HepG2 (cell line): ENCODE results near the gene YIPF3. TPM values are rescaled to one million over a fixed set of nuclear protein-coding genes. Genes with fewer than 3 reads are reported as not detected.
A peak's percentile ranks its signal among the peaks of the same experiment; 100 is the strongest.

ENCODE experiments used
- ATAC-seq: fragments of 200-7000 bp; cut with Tn5 transposase; 3 replicates; pipeline ENCODE4 v1.9.1; 2020; ENCODE audit warnings: mild to moderate bottlenecking, moderate library complexity
- BruUV-seq: library from RNA; stranded (reverse); fragments of 400-500 nt; replicated peaks from 2 replicates; lab custom pipeline; 2021; lab: Mats Ljungman, UMichigan
- CTCF ChIA-PET: fragments of 300-600 bp; formaldehyde crosslinking; extraction: SDS; loops from one replicate; lab custom pipeline; 2021; ENCODE audit warnings: low total read pairs, inconsistent platforms, low intra/inter-chr PET ratio; lab: Yijun Ruan, JAX
- POLR2A ChIA-PET: fragments of 350-600 bp; sonication (Branson Sonifier 250); formaldehyde crosslinking; loops from one replicate; lab custom pipeline; 2020; ENCODE audit warnings: antibody characterized with exemption, inconsistent platforms; lab: Yijun Ruan, JAX
- DNase-seq: peaks from one replicate; pipeline ENCODE4 v3.0.0-alpha.2; 2015; ENCODE audit warnings: low spot score
- FAIRE-seq: peaks from 3 replicates; lab custom pipeline; 2011; peaks lifted over from hg19 to GRCh38; lab: Jason Lieb, UNC
- H2AFZ ChIP-seq: one replicate; pipeline ENCODE4 v1.6.1; 2011; ENCODE audit warnings: low read length, inconsistent platforms
- H3K27ac ChIP-seq: fragments of 300-600 bp; 3 replicates; pipeline ENCODE4 v1.8.0; 2011; ENCODE audit warnings: mixed run types, mild to moderate bottlenecking, mixed read lengths, low read length, inconsistent platforms; ENCODE audit not compliant: insufficient read depth; ENCODE audit errors: extremely low read length
- H3K27me3 ChIP-seq, 2 experiments: fragments of 200-600 bp in 1 of 2; 2 replicates in 1 of 2; 3 replicates in 1 of 2; pipeline versions ENCODE4 v1.6.0 to v1.8.0; 2011; ENCODE audit warnings: low read length in 2 of 2, mild to moderate bottlenecking in 2 of 2, moderate library complexity in 2 of 2, inconsistent platforms in 1 of 2; ENCODE audit not compliant: insufficient read depth in 2 of 2, control insufficient read depth in 1 of 2
- H3K36me3 ChIP-seq, 2 experiments: fragments of 200-600 bp in 1 of 2; replicated peaks in 1 of 2; 2 replicates in 1 of 2; 3 replicates in 1 of 2; pipeline versions ENCODE4 v1.5.1 to v1.8.0; 2011; ENCODE audit warnings: low read length in 2 of 2, inconsistent platforms in 1 of 2; ENCODE audit not compliant: insufficient read depth in 2 of 2, control insufficient read depth in 1 of 2
- H3K4me1 ChIP-seq: 2 replicates; pipeline ENCODE4 v1.5.1; 2012; ENCODE audit warnings: low read length, inconsistent platforms; ENCODE audit not compliant: insufficient read depth
- H3K4me2 ChIP-seq: 2 replicates; pipeline ENCODE4 v1.6.0; 2011; ENCODE audit warnings: low read depth, low read length, inconsistent platforms
- H3K4me3 ChIP-seq, 3 experiments: fragments of 200-600 bp in 1 of 3; sonication (generic), shearing (Covaris generic) in 1 of 3; replicated peaks in 1 of 3; 2 replicates each; pipeline ENCODE4 v1.5.1; 2011 to 2016; ENCODE audit warnings: low read length in 3 of 3, inconsistent platforms in 2 of 3, low read depth in 2 of 3, mild to moderate bottlenecking in 2 of 3, control low read depth in 1 of 3, mixed read lengths in 1 of 3; ENCODE audit not compliant: insufficient read depth in 1 of 3
- H3K79me2 ChIP-seq: one replicate; pipeline ENCODE4 v1.6.1; 2011; ENCODE audit warnings: low read length, inconsistent platforms; ENCODE audit not compliant: insufficient read depth
- H3K9ac ChIP-seq: 2 replicates; pipeline ENCODE4 v1.6.0; 2011; ENCODE audit warnings: mild to moderate bottlenecking, low read depth, low read length, inconsistent platforms; ENCODE audit not compliant: insufficient read depth
- H3K9me3 ChIP-seq: 2 replicates; pipeline ENCODE4 v1.5.1; 2012; ENCODE audit warnings: mild to moderate bottlenecking, low read length
- H4K20me1 ChIP-seq: 2 replicates; pipeline ENCODE4 v1.6.0; 2011; ENCODE audit warnings: inconsistent platforms, mild to moderate bottlenecking, low read length, moderate library complexity; ENCODE audit not compliant: insufficient read depth
- POLR2A ChIP-seq, 2 experiments: IDR thresholded peaks; 2 replicates each; pipeline ENCODE4 v1.6.1; 2011; ENCODE audit warnings: low read depth in 2 of 2, low read length in 2 of 2, mild to moderate bottlenecking in 1 of 2, moderate library complexity in 1 of 2; ENCODE audit not compliant: insufficient read depth in 1 of 2
- RBM22 ChIP-seq: fragments of 200-400 bp; formaldehyde crosslinking; optimal IDR thresholded peaks from 2 replicates; pipeline ENCODE3; 2017; ENCODE audit warnings: mild to moderate bottlenecking, low read length, moderate library complexity
- THAP11 ChIP-seq: IDR thresholded peaks from 2 replicates; pipeline ENCODE4 v1.6.1; 2016; ENCODE audit warnings: missing biosample characterization, missing genetic modification reagents
- WGBS: methylation state at CpG from one replicate; pipeline ENCODE4 v1.1.6; 2017; ENCODE audit warnings: low lambda C conversion rate; 5-methylcytosine and 5-hydroxymethylcytosine counted together
- in situ Hi-C: cut with HindIII; loops from 2 replicates; pipeline ENCODE4 v1.10.0; 2017; ENCODE audit warnings: low pct_unique_long_range_greater_than_20kb; ENCODE audit not compliant: extremely low pct_ligation_motif_present
- intact Hi-C: fragments of 100-400 bp; cut with micrococcal nuclease; formaldehyde crosslinking; loops from one replicate; pipeline ENCODE4 v1.10.0; 2022; ENCODE audit not compliant: unreplicated experiment
- polyA plus RNA-seq, 8 experiments: library from polyadenylated mRNA; depleted of rRNA in 3 of 8; stranded (reverse) in 7 of 8; unstranded in 1 of 8; fragments of >200 nt; fragmentation: Illumina TruSeq in 4 of 8; extraction: Trizol in 4 of 8; gene quantifications; 2 replicates each; pipeline versions ENCODE4 v1.2.1 to v1.2.3, GENCODE V29; 2011 to 2016; ENCODE audit warnings: low read depth in 4 of 8, missing spikeins in 1 of 8, mixed read lengths in 1 of 8; ENCODE audit not compliant: insufficient read depth in 1 of 8
- total RNA-seq, 5 experiments: library from RNA; depleted of rRNA; stranded (reverse); fragments of >200 nt; fragmentation: Illumina TruSeq; extraction: Trizol; gene quantifications; 2 replicates each; pipeline ENCODE4 v1.2.3, GENCODE V29; 2016; ENCODE audit warnings: low read depth in 1 of 5
- TF ChIP-seq, protein P1 (sequence below): IDR thresholded peaks from 2 replicates; pipeline ENCODE4 v1.6.1; 2016; ENCODE audit warnings: low read depth, missing genetic modification reagents, missing compliant biosample characterization

The YIPF3 gene
- total and polyA plus RNA-seq, 2 of the 13 experiments (the other 11 are each of a cell fraction or from before 2014, with no cell fraction given), result 107 to 206 TPM

- no peak overlapping the region for H3K4me3 ChIP-seq
- no peak overlapping the region for H2AFZ ChIP-seq
- H3K9ac ChIP-seq, result no peak overlapping the region
- TF ChIP-seq RBM22 (peak; percentile 9), POLR2A (IDR thresholded peaks at IDR 0.05; ENCODE audit: insufficient read depth in 1 of 2, low read depth in 2 of 2, low read length in 2 of 2) (peak in 1 of 2 experiments; percentile 47; a peak in 1 of 4 replicates), THAP11 (CRISPR knock-in tag) (no peak)
- DNase-seq (no peak), FAIRE-seq (no peak), ATAC-seq (peak; percentile 12; the same call in 2 of the 3 replicates)
- ChIA-PET CTCF (no interaction called here), POLR2A (interaction anchor here (2.1 kb wide), 1 partner anchor 52 kb away, joined by 4 read pairs; no protein-coding TSS in a partner anchor)
- no peaks in the 10 kb centered on the region for H3K9me3 ChIP-seq
- intact Hi-C loops, result no loop called here
- in situ Hi-C loops, result no loop called here
- no peak overlapping the region for H3K4me2 ChIP-seq
- H4K20me1 ChIP-seq, result no peaks in the 10 kb centered on the region
- H3K36me3 ChIP-seq, result peaks cover 57 to 92% of the 10 kb centered on the region in 2 experiments
- H3K4me1 ChIP-seq, result peaks cover 11% of the 10 kb centered on the region
- WGBS, result 94% methylated on average over 3 of the region's 3 CpGs
- no peaks in the 10 kb centered on the region for H3K27me3 ChIP-seq
- no peak overlapping the region for H3K27ac ChIP-seq
- BruUV-seq, result no TSS peak
- peaks cover 13% of the 10 kb centered on the region for H3K79me2 ChIP-seq
These were observed 6.6 kb upstream of the YIPF3 start for GRCh38 chr6:43523284-43523683.

DNA sequence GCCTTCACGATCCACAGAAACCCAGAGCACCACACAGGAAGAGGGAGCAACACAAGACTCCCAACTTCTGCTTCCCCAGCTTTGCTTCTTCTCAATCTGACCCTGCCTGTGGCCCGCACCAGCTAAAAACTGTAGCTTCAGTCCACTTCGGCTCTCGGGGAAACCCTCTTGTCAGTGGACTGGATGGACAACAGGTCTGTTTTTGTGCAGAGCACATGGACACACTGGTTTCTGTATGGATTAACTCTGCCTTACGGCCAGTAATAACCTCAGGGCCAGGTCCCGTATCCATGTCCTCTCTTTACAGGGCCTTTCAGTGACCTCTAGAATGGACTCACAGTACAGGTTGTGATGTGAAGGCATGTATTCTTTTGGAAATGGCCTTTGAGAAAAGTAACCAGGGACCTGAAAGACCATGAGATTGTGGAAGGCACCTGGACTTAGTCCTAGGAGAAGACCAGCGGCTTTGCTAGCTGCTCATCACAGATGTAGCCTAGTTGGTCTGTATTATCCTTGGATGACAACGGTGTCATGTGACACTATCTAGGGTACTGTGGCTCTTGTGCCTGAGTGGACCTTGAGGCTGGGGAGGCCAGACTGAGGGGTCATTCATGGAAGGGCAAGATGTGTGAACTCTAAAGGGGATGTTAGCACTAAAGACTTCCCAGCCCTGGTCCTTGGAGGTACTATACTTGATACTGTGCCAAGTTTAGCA lies 6.0 kb upstream of the YIPF3 start:
- ChIA-PET POLR2A (interaction anchor here (1.2 to 2.1 kb wide), 2 partner anchors 12 to 53 kb away, joined by 4 to 5 read pairs; partner anchors contain the start of gene LRRC73), CTCF (no interaction called here)
- ATAC-seq (peak; percentile 12), DNase-seq (no peak), FAIRE-seq (no peak)
- Histone ChIP-seq H3K4me3 (no peak overlapping the region), H3K79me2 (peaks cover 19% of the 10 kb centered on the region), H3K4me1 (peaks cover 17% of the 10 kb centered on the region), H2AFZ (no peak overlapping the region), H3K36me3 (peaks cover 56 to 87% of the 10 kb centered on the region in 2 experiments), H3K4me2 (no peak overlapping the region), H3K9ac (no peak overlapping the region), H3K27ac (no peak overlapping the region), H3K9me3 (no peaks in the 10 kb centered on the region), H3K27me3 (no peaks in the 10 kb centered on the region), H4K20me1 (no peaks in the 10 kb centered on the region)
- peak; percentile 33 for TF ChIP-seq RBM22
- TF ChIP-seq, protein P1, sequence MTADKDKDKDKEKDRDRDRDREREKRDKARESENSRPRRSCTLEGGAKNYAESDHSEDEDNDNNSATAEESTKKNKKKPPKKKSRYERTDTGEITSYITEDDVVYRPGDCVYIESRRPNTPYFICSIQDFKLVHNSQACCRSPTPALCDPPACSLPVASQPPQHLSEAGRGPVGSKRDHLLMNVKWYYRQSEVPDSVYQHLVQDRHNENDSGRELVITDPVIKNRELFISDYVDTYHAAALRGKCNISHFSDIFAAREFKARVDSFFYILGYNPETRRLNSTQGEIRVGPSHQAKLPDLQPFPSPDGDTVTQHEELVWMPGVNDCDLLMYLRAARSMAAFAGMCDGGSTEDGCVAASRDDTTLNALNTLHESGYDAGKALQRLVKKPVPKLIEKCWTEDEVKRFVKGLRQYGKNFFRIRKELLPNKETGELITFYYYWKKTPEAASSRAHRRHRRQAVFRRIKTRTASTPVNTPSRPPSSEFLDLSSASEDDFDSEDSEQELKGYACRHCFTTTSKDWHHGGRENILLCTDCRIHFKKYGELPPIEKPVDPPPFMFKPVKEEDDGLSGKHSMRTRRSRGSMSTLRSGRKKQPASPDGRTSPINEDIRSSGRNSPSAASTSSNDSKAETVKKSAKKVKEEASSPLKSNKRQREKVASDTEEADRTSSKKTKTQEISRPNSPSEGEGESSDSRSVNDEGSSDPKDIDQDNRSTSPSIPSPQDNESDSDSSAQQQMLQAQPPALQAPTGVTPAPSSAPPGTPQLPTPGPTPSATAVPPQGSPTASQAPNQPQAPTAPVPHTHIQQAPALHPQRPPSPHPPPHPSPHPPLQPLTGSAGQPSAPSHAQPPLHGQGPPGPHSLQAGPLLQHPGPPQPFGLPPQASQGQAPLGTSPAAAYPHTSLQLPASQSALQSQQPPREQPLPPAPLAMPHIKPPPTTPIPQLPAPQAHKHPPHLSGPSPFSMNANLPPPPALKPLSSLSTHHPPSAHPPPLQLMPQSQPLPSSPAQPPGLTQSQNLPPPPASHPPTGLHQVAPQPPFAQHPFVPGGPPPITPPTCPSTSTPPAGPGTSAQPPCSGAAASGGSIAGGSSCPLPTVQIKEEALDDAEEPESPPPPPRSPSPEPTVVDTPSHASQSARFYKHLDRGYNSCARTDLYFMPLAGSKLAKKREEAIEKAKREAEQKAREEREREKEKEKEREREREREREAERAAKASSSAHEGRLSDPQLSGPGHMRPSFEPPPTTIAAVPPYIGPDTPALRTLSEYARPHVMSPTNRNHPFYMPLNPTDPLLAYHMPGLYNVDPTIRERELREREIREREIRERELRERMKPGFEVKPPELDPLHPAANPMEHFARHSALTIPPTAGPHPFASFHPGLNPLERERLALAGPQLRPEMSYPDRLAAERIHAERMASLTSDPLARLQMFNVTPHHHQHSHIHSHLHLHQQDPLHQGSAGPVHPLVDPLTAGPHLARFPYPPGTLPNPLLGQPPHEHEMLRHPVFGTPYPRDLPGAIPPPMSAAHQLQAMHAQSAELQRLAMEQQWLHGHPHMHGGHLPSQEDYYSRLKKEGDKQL (CRISPR knock-in tag), result no peak
- intact Hi-C loops, result no loop called here
- TSS peak; percentile 12 for BruUV-seq
- 97% methylated on average over 8 of the region's 8 CpGs for WGBS
- in situ Hi-C loops, result no loop called here
